ENCODE data around the gene MYO1E. TPM values are rescaled to one million over a fixed set of nuclear protein-coding genes. Genes with fewer than 3 reads are reported as not detected.

MYO1E gene
- total RNA-seq, 4 donors from 2014 or later: 49.7 to 135 (median 82.2) TPM

GRCh38 chr15:59413577-59413976 lies 40.9 kb upstream of the MYO1E start:
- Histone ChIP-seq H3K9me3 (no peaks in the 10 kb centered on the region), H3K27me3 (peaks cover 0 to 9% (median 0%) of the 10 kb centered on the region in 4 donors), H3K4me3 (no peak overlapping the region), H3K4me1 (peaks cover 0 to 15% (median 0%) of the 10 kb centered on the region in 3 donors), H3K27ac (no peak overlapping the region), H3K36me3 (no peaks in the 10 kb centered on the region)
- WGBS, 2 donors: 66 to 74% methylated on average over 2 of the region's 2 CpGs
- intact Hi-C loops (cut with DNase I): no loop called here
- no peak for DNase-seq
- TF ChIP-seq, protein P1, sequence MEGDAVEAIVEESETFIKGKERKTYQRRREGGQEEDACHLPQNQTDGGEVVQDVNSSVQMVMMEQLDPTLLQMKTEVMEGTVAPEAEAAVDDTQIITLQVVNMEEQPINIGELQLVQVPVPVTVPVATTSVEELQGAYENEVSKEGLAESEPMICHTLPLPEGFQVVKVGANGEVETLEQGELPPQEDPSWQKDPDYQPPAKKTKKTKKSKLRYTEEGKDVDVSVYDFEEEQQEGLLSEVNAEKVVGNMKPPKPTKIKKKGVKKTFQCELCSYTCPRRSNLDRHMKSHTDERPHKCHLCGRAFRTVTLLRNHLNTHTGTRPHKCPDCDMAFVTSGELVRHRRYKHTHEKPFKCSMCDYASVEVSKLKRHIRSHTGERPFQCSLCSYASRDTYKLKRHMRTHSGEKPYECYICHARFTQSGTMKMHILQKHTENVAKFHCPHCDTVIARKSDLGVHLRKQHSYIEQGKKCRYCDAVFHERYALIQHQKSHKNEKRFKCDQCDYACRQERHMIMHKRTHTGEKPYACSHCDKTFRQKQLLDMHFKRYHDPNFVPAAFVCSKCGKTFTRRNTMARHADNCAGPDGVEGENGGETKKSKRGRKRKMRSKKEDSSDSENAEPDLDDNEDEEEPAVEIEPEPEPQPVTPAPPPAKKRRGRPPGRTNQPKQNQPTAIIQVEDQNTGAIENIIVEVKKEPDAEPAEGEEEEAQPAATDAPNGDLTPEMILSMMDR (IDR thresholded peaks at IDR 0.05): no peak
- TF ChIP-seq POLR2A (IDR thresholded peaks at IDR 0.05): no peak

GRCh38 chr15:59410391-59410896 lies 37.8 kb upstream of the MYO1E start:
- no peak for DNase-seq
- TF ChIP-seq POLR2A (IDR thresholded peaks at IDR 0.05): no peak
- TF ChIP-seq, protein P1 (IDR thresholded peaks at IDR 0.05): no peak

GRCh38 chr15:59407946-59408345 lies 35.3 kb upstream of the MYO1E start:
- Histone ChIP-seq H3K27ac (no peak overlapping the region), H3K4me3 (no peak overlapping the region), H3K36me3 (no peaks in the 10 kb centered on the region), H3K9me3 (no peaks in the 10 kb centered on the region), H3K4me1 (peaks cover 0 to 15% (median 0%) of the 10 kb centered on the region in 3 donors), H3K27me3 (no peaks in the 10 kb centered on the region)
- TF ChIP-seq, protein P1 (IDR thresholded peaks at IDR 0.05): no peak
- no peak for TF ChIP-seq POLR2A (IDR thresholded peaks at IDR 0.05)
- intact Hi-C loops (cut with DNase I): no loop called here
- no peak for DNase-seq
- 58 to 72% methylated on average over 4 of the region's 5 CpGs for WGBS, 2 donors

More at GRCh38 chr15:59410391-59410896, 37.8 kb upstream of the MYO1E start:
- intact Hi-C loops (cut with DNase I): no loop called here
- Histone ChIP-seq H3K27me3 (no peaks in the 10 kb centered on the region), H3K27ac (no peak overlapping the region), H3K4me1 (peaks cover 0 to 15% (median 0%) of the 10 kb centered on the region in 3 donors), H3K36me3 (no peaks in the 10 kb centered on the region), H3K4me3 (no peak overlapping the region), H3K9me3 (no peaks in the 10 kb centered on the region)
- 9 to 30% methylated on average over 2 of the region's 2 CpGs for WGBS, 2 donors

DNA sequence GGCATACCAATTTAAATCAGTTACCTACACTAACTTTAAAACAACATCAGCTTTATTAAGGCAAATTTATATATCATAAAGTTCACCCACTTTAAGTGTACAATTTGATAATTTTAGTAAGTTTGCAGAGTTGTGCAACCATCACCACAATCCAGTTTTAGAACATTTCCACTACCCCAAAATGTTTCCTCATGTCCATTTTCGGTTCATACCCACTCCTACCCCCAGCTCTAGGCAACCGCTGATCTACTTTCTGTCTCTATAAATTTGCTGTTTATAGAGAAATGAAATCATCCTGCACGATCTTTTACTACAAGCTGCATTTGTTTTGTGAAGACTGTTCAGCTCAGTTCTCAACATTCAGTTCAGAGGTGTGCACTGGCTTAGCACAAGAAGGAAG lies 33.8 kb upstream of the MYO1E start:
- TF ChIP-seq POLR2A (IDR thresholded peaks at IDR 0.05): no peak
- TF ChIP-seq, protein P1 (IDR thresholded peaks at IDR 0.05): no peak
- 40 to 57% methylated on average over 3 of the region's 3 CpGs for WGBS, 2 donors
- H3K9me3 ChIP-seq: no peaks in the 10 kb centered on the region
- H3K27me3 ChIP-seq: no peaks in the 10 kb centered on the region
- intact Hi-C loops (cut with DNase I): no loop called here
- H3K4me3 ChIP-seq: no peak overlapping the region
- no peak overlapping the region for H3K27ac ChIP-seq
- no peaks in the 10 kb centered on the region for H3K36me3 ChIP-seq
- DNase-seq: no peak
- peaks cover 0 to 15% (median 0%) of the 10 kb centered on the region in 3 donors for H3K4me1 ChIP-seq

DNA sequence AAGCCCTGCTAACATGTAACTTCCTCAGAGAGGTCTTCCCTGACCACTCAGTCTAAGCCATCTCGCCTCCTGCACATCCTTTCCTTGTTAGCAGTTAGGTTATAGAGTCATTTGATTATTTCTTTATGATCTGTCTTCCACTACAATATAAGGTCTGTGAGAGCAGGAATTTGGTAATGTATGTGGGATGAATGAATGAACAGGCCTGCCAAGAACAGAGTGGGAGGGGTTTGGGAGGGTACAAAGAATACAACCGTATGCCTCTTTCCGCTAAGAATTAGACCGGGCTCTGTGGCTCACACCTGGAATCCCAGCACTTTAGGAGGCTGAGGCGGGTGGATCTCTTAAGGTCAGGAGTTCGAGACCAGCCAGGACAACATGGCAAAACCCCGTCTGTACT lies 32.4 kb upstream of the MYO1E start:
- H3K27ac ChIP-seq: no peak overlapping the region
- H3K4me3 ChIP-seq: no peak overlapping the region
- no peak for TF ChIP-seq POLR2A (IDR thresholded peaks at IDR 0.05)
- DNase-seq: no peak
- intact Hi-C loops (cut with DNase I): no loop called here
- H3K9me3 ChIP-seq: no peaks in the 10 kb centered on the region
- WGBS, 2 donors: 74 to 80% methylated on average over 7 of the region's 7 CpGs
- no peaks in the 10 kb centered on the region for H3K27me3 ChIP-seq
- peaks cover 0 to 9% (median 0%) of the 10 kb centered on the region in 3 donors for H3K4me1 ChIP-seq
- no peaks in the 10 kb centered on the region for H3K36me3 ChIP-seq
